Astrocyte (in vitro differentiated cells and primary cell): ENCODE data around the gene TMEM108. TPM values are rescaled to one million over a fixed set of nuclear protein-coding genes. Genes with fewer than 3 reads are reported as not detected.
A peak's percentile ranks its signal among the peaks of the same experiment; 100 is the strongest.

Experiments used
- DNase-seq: peaks from one replicate; pipeline ENCODE4 v3.0.0-alpha.2; 2010; ENCODE audit warnings: low read depth
- FAIRE-seq: peaks from 2 replicates; lab custom pipeline; 2011; peaks lifted over from hg19 to GRCh38; lab: Jason Lieb, UNC
- H2AFZ ChIP-seq: 2 replicates; pipeline ENCODE4 v1.6.0; 2012; ENCODE audit warnings: low read depth, low read length, inconsistent platforms
- H3K27ac ChIP-seq: 2 replicates; pipeline ENCODE4 v1.5.1; 2011; ENCODE audit warnings: low read depth, low read length, inconsistent platforms
- H3K27me3 ChIP-seq: 2 replicates; pipeline ENCODE4 v1.6.0; 2011; ENCODE audit warnings: low read length, inconsistent platforms; ENCODE audit not compliant: insufficient read depth
- H3K36me3 ChIP-seq: 2 replicates; pipeline ENCODE4 v1.5.1; 2011; ENCODE audit warnings: low read length, inconsistent platforms; ENCODE audit not compliant: insufficient read depth
- H3K4me1 ChIP-seq: 2 replicates; pipeline ENCODE4 v1.5.1; 2011; ENCODE audit warnings: low read length, inconsistent platforms; ENCODE audit not compliant: insufficient read depth
- H3K4me2 ChIP-seq: 2 replicates; pipeline ENCODE4 v1.6.0; 2012; ENCODE audit warnings: low read length, inconsistent platforms
- H3K4me3 ChIP-seq: 2 replicates; pipeline ENCODE4 v1.5.1; 2011; ENCODE audit warnings: low read depth, mild to moderate bottlenecking, low read length, inconsistent platforms; ENCODE audit not compliant: insufficient read depth
- H3K79me2 ChIP-seq: 2 replicates; pipeline ENCODE4 v1.6.0; 2012; ENCODE audit warnings: mild to moderate bottlenecking, low read length, inconsistent platforms; ENCODE audit not compliant: insufficient read depth
- H3K9ac ChIP-seq: 2 replicates; pipeline ENCODE4 v1.6.0; 2012; ENCODE audit warnings: mild to moderate bottlenecking, low read length, inconsistent platforms
- H3K9me3 ChIP-seq: 2 replicates; pipeline ENCODE4 v1.5.1; 2012; ENCODE audit warnings: low read depth, mild to moderate bottlenecking, low read length, inconsistent platforms; ENCODE audit not compliant: insufficient read depth
- H4K20me1 ChIP-seq: 2 replicates; pipeline ENCODE4 v1.6.0; 2012; ENCODE audit warnings: low read length, inconsistent platforms; ENCODE audit not compliant: insufficient read depth
- H3K27ac Mint-ChIP-seq: one replicate; pipeline ENCODE4 v1.8.0; 2021; ENCODE audit warnings: mild to moderate bottlenecking, mixed read lengths; ENCODE audit not compliant: unreplicated experiment
- H3K27me3 Mint-ChIP-seq: one replicate; pipeline ENCODE4 v1.8.0; 2021; ENCODE audit warnings: low read depth, mixed read lengths; ENCODE audit not compliant: unreplicated experiment
- H3K36me3 Mint-ChIP-seq: one replicate; pipeline ENCODE4 v1.8.0; 2021; ENCODE audit warnings: low read depth, mixed read lengths; ENCODE audit not compliant: unreplicated experiment
- H3K4me1 Mint-ChIP-seq: one replicate; pipeline ENCODE4 v1.8.0; 2021; ENCODE audit warnings: low read depth, mixed read lengths; ENCODE audit not compliant: unreplicated experiment
- H3K4me3 Mint-ChIP-seq: one replicate; pipeline ENCODE4 v1.8.0; 2021; ENCODE audit warnings: mild to moderate bottlenecking, moderate library complexity, mixed read lengths; ENCODE audit not compliant: unreplicated experiment
- H3K9me3 Mint-ChIP-seq: one replicate; pipeline ENCODE4 v1.8.0; 2021; ENCODE audit warnings: mild to moderate bottlenecking, mixed read lengths; ENCODE audit not compliant: unreplicated experiment
- EZH2 ChIP-seq: IDR thresholded peaks from 2 replicates; pipeline ENCODE4 v1.6.1; 2012; ENCODE audit warnings: mild to moderate bottlenecking, low read length, inconsistent platforms; ENCODE audit not compliant: insufficient read depth
- total RNA-seq: library from RNA; stranded (reverse); gene quantifications from 2 replicates; pipeline ENCODE4 v1.2.1, GENCODE V29; 2021
- TF ChIP-seq, protein P1 (sequence below): IDR thresholded peaks from 2 replicates; pipeline ENCODE4 v1.5.1; 2011; ENCODE audit warnings: low read depth, mild to moderate bottlenecking, inconsistent platforms, low read length, moderate library complexity; ENCODE audit not compliant: insufficient read depth

TMEM108 gene
- total RNA-seq, 1 donor from 2014 or later, result 5.6 TPM

DNA sequence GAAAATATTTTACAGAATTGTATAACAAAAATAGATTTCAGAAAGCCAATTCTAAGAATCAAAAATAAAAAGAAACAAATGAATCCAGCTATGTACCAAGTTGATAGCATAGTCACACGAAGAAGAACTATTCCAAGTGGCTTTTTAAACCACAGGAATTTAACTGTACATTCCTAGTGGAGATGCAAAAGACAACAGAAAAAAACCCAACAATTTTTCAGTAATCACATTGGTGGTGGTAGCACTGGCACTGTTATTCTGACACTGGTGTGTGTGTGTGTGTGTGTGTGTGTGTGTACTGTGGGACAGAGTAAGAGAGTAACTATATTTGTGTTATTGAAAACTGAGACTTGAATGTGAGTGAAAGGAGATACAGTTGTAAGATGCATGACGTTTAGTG lies 370.8 kb downstream of the TMEM108 start:
- DNase-seq (peak; percentile 63), FAIRE-seq (peak; percentile 83)
- H3K4me3 ChIP-seq, result no peak overlapping the region
- Mint-ChIP-seq H3K9me3 (no peaks in the 10 kb centered on the region), H3K36me3 (no peaks in the 10 kb centered on the region), H3K27me3 (peaks cover 3% of the 10 kb centered on the region), H3K27ac (peak overlapping the region; percentile 27), H3K4me3 (no peak overlapping the region), H3K4me1 (peaks cover 38% of the 10 kb centered on the region)
- H3K79me2 ChIP-seq, result no peaks in the 10 kb centered on the region
- no peaks in the 10 kb centered on the region for H3K27me3 ChIP-seq
- H3K4me2 ChIP-seq, result peak overlapping the region; percentile 37
- no peaks in the 10 kb centered on the region for H4K20me1 ChIP-seq
- TF ChIP-seq, protein P1, sequence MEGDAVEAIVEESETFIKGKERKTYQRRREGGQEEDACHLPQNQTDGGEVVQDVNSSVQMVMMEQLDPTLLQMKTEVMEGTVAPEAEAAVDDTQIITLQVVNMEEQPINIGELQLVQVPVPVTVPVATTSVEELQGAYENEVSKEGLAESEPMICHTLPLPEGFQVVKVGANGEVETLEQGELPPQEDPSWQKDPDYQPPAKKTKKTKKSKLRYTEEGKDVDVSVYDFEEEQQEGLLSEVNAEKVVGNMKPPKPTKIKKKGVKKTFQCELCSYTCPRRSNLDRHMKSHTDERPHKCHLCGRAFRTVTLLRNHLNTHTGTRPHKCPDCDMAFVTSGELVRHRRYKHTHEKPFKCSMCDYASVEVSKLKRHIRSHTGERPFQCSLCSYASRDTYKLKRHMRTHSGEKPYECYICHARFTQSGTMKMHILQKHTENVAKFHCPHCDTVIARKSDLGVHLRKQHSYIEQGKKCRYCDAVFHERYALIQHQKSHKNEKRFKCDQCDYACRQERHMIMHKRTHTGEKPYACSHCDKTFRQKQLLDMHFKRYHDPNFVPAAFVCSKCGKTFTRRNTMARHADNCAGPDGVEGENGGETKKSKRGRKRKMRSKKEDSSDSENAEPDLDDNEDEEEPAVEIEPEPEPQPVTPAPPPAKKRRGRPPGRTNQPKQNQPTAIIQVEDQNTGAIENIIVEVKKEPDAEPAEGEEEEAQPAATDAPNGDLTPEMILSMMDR, result no peak
- no peak for TF ChIP-seq EZH2
- H3K36me3 ChIP-seq, result no peaks in the 10 kb centered on the region
- no peak overlapping the region for H2AFZ ChIP-seq
- no peak overlapping the region for H3K27ac ChIP-seq
- H3K4me1 ChIP-seq, result no peaks in the 10 kb centered on the region
- H3K9ac ChIP-seq, result no peak overlapping the region
- no peaks in the 10 kb centered on the region for H3K9me3 ChIP-seq

DNA sequence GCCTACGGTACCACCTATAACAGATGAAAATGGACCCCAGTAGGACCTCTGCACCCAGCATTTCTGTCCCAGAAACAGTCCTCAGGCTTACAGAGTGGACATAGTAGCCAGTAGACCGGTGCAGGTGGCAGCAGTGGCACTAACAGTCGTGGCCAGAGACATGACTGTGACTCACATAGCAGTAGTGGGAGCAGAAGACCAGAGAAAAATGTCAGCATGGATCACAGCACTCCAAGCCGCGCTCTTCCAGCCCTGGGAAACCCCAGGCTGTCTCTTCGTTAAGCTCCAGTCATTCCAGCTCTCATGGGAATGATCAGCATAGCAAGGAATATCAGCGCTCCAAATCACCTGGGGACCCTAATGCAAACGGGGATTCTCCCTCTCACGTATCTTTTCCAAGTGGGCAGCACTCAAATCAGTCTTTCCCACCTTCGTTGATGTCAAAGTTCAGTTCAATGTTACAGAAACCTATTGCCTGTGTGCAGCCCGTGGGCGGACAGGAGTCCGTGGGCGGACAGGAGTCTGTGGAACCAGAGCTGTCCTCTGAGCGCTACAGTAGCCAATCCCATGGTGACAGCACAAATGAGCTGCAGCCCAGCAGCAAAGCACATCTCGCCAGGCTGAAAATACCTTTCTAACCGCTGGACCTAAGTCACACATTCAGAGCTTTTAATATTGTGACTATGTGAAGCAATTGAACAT lies 372.2 kb downstream of the TMEM108 start:
- no peak for FAIRE-seq
- no peak overlapping the region for H3K27ac Mint-ChIP-seq
- no peak overlapping the region for H3K4me2 ChIP-seq
- no peaks in the 10 kb centered on the region for H4K20me1 ChIP-seq
- H3K27me3 Mint-ChIP-seq, result peaks cover 3% of the 10 kb centered on the region
- H3K36me3 Mint-ChIP-seq, result no peaks in the 10 kb centered on the region
- no peaks in the 10 kb centered on the region for H3K27me3 ChIP-seq
- H3K4me3 ChIP-seq, result no peak overlapping the region
- H3K36me3 ChIP-seq, result no peaks in the 10 kb centered on the region
- no peaks in the 10 kb centered on the region for H3K9me3 Mint-ChIP-seq
- H3K4me1 Mint-ChIP-seq, result peaks cover 33% of the 10 kb centered on the region
- no peak for TF ChIP-seq EZH2
- TF ChIP-seq, protein P1, result no peak
- H3K9me3 ChIP-seq, result no peaks in the 10 kb centered on the region
- H3K4me1 ChIP-seq, result no peaks in the 10 kb centered on the region
- no peaks in the 10 kb centered on the region for H3K79me2 ChIP-seq
- no peak overlapping the region for H3K9ac ChIP-seq
- no peak overlapping the region for H3K27ac ChIP-seq
- H3K4me3 Mint-ChIP-seq, result no peak overlapping the region
- H2AFZ ChIP-seq, result no peak overlapping the region
- DNase-seq, result no peak
